Endothelial cell (in vitro differentiated cells): ENCODE results near the gene NSFL1C. TPM values are rescaled to one million over a fixed set of nuclear protein-coding genes. Genes with fewer than 3 reads are reported as not detected.

Experiments used
- DNase-seq: peaks from one replicate; pipeline ENCODE4 v3.0.0; 2021; ENCODE audit warnings: low spot score
- H3K27ac Mint-ChIP-seq: one replicate; pipeline ENCODE4 v1.8.0; 2021; ENCODE audit warnings: mixed read lengths, inconsistent platforms; ENCODE audit not compliant: unreplicated experiment
- H3K27me3 Mint-ChIP-seq: one replicate; pipeline ENCODE4 v1.8.0; 2021; ENCODE audit warnings: mild to moderate bottlenecking, moderate library complexity, mixed read lengths, inconsistent platforms; ENCODE audit not compliant: unreplicated experiment
- H3K36me3 Mint-ChIP-seq: one replicate; pipeline ENCODE4 v1.8.0; 2021; ENCODE audit warnings: mild to moderate bottlenecking, low read depth, mixed read lengths, inconsistent platforms; ENCODE audit not compliant: unreplicated experiment
- H3K4me1 Mint-ChIP-seq: one replicate; pipeline ENCODE4 v1.8.0; 2021; ENCODE audit warnings: mild to moderate bottlenecking, mixed read lengths, inconsistent platforms; ENCODE audit not compliant: unreplicated experiment
- H3K4me3 Mint-ChIP-seq: one replicate; pipeline ENCODE4 v1.8.0; 2021; ENCODE audit warnings: mild to moderate bottlenecking, mixed read lengths, inconsistent platforms; ENCODE audit not compliant: unreplicated experiment
- H3K9me3 Mint-ChIP-seq: one replicate; pipeline ENCODE4 v1.8.0; 2021; ENCODE audit warnings: mixed read lengths, inconsistent platforms; ENCODE audit not compliant: unreplicated experiment
- total RNA-seq: library from RNA; stranded (reverse); fragmentation: NEBNext Ultra II Directional; extraction: Animal tissue kit (Norgen Biotek cat#: 25700); gene quantifications from one replicate; pipeline ENCODE4 v1.2.1, GENCODE V29; 2021; ENCODE audit not compliant: unreplicated experiment
- TF ChIP-seq, protein P1 (sequence below): fragments of 200-600 bp; sonication (generic); IDR thresholded peaks from one replicate; pipeline ENCODE4 v1.5.0; 2021; ENCODE audit warnings: antibody characterized with exemption; ENCODE audit not compliant: unreplicated experiment

The NSFL1C gene
- total RNA-seq, 1 donor from 2014 or later, result 104 TPM

DNA sequence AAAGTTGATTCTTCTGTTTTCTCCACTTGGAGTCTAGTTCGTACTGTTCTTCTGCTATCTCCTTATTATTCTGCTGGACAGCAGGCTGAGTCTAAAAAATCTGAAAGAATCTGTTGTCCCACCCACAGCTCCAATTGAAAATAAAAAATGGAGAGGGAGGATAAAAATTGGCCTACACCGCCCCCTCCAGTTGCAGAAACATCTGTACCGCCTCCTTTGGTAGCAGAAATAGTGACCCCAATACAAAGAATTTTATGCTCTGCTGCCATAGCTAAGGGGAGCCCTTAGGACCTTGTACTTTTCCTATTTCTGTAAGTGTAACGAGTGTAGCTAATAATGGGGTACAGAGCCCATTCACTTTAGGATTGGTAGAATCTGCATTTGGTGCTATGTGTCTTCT, 68.9 kb downstream of the NSFL1C start:
- H3K27ac Mint-ChIP-seq, result no peak overlapping the region

DNA sequence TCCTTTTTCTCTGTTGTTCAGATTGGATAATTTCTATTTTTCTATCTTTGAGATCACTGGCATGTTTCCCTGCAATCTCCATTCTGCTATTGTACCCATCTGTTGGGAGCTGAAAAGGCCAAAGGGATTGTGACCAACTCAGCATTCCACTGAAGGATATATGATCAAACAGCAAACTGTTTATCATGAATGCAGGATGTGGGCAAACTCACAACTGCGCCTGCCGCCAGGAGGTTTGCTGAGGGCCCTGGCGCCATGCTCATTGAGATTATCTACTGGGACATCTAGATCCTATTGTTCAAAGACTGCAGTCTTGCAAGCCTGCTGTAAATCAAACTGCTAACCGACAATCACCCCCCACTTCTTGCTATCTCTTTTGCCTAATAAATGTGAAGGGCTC, 69.9 kb downstream of the NSFL1C start:
- TF ChIP-seq, protein P1, sequence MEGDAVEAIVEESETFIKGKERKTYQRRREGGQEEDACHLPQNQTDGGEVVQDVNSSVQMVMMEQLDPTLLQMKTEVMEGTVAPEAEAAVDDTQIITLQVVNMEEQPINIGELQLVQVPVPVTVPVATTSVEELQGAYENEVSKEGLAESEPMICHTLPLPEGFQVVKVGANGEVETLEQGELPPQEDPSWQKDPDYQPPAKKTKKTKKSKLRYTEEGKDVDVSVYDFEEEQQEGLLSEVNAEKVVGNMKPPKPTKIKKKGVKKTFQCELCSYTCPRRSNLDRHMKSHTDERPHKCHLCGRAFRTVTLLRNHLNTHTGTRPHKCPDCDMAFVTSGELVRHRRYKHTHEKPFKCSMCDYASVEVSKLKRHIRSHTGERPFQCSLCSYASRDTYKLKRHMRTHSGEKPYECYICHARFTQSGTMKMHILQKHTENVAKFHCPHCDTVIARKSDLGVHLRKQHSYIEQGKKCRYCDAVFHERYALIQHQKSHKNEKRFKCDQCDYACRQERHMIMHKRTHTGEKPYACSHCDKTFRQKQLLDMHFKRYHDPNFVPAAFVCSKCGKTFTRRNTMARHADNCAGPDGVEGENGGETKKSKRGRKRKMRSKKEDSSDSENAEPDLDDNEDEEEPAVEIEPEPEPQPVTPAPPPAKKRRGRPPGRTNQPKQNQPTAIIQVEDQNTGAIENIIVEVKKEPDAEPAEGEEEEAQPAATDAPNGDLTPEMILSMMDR, result no peak
- Mint-ChIP-seq H3K9me3 (no peaks in the 10 kb centered on the region), H3K27me3 (peaks cover 8% of the 10 kb centered on the region), H3K4me3 (peak overlapping the region; percentile 83), H3K36me3 (peaks cover 26% of the 10 kb centered on the region), H3K27ac (peak overlapping the region; percentile 98), H3K4me1 (peaks cover 65% of the 10 kb centered on the region)
- DNase-seq, result no peak

More for the DNA sequence above, 68.9 kb downstream of the NSFL1C start:
- peaks cover 29% of the 10 kb centered on the region for H3K36me3 Mint-ChIP-seq
- H3K27me3 Mint-ChIP-seq, result peaks cover 5% of the 10 kb centered on the region
- TF ChIP-seq, protein P1, result no peak
- peak overlapping the region; percentile 14 for H3K4me3 Mint-ChIP-seq
- H3K9me3 Mint-ChIP-seq, result no peaks in the 10 kb centered on the region
- DNase-seq, result no peak
- H3K4me1 Mint-ChIP-seq, result peaks cover 61% of the 10 kb centered on the region

DNA sequence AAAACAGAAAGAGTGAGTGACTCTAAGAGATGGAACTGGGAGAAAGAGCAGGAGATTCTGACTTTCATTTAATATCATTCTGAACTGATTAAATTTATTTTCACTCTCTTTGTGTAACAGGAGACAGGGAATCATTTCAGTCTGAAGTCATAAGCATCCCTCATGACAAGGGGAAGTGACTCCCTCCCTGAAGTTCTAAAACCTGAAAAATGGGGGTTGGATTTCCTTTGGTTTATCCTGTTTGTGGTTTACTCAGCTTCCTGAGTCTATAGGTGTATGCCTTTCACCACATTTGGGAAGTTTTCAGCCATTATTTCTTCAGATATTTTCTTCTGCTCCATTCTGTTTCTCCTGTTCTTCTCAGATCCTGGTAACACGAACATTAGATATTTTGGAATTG, 70.4 kb downstream of the NSFL1C start:
- Mint-ChIP-seq H3K27me3 (peaks cover 10% of the 10 kb centered on the region), H3K9me3 (no peaks in the 10 kb centered on the region), H3K4me1 (peaks cover 66% of the 10 kb centered on the region), H3K27ac (peak overlapping the region; percentile 98), H3K4me3 (peak overlapping the region; percentile 83), H3K36me3 (peaks cover 26% of the 10 kb centered on the region)
- DNase-seq, result no peak
- TF ChIP-seq, protein P1, result no peak

DNA sequence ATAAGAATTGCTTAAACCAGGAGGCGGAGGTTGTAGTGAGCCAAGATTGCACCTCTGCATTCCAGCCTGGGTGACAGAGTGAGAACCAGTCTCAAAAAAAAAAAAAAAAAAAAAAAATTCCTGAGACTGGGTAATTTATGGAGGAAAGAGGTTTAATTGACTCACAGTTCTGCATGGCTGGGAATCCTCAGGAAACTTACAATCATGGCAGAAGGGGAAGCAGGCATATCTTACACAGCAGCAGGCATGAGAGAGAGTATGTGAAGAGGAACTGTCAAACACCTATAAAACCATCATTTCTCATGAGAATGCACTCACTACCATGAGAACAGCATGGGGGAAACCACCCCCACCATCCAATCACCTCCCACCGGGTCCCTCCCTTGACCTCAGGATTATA, 72.0 kb downstream of the NSFL1C start:
- Mint-ChIP-seq H3K9me3 (no peaks in the 10 kb centered on the region), H3K27me3 (peaks cover 11% of the 10 kb centered on the region), H3K36me3 (peaks cover 27% of the 10 kb centered on the region), H3K27ac (peak overlapping the region; percentile 98), H3K4me3 (peak overlapping the region; percentile 62), H3K4me1 (peaks cover 72% of the 10 kb centered on the region)
- TF ChIP-seq, protein P1, result no peak
- DNase-seq, result no peak

DNA sequence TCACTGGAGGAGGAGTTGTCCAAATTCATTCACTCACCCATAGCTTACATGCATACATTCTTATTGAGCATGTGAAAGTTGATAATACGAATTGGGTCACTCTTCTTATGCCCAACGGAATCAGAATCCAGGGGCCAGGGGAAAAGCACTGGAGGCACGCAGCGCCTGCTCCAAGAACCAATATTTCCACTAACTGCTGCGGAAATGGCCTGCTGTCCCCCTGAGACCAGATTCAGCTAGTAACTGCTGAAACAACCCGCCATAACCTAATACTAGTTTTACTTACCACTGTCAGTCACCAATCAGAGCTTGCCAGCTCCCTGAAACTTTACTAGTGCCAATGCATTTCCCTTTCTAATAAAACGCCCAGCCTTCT, 73.2 kb downstream of the NSFL1C start:
- Mint-ChIP-seq H3K27ac (peak overlapping the region; percentile 99), H3K9me3 (no peaks in the 10 kb centered on the region), H3K36me3 (peaks cover 35% of the 10 kb centered on the region), H3K4me3 (peak overlapping the region; percentile 92), H3K27me3 (peaks cover 17% of the 10 kb centered on the region), H3K4me1 (peaks cover 81% of the 10 kb centered on the region)
- TF ChIP-seq, protein P1, result no peak
- no peak for DNase-seq
